Activated T-helper 17 cell treated with anti-CD3 and anti-CD28 coated beads, Interleukin-2, amount 50 U/mL, for 72 hours (primary cell): ENCODE measurements around the gene OR7G2. TPM values are rescaled to one million over a fixed set of nuclear protein-coding genes. Genes with fewer than 3 reads are reported as not detected.
"Not testable (repeated sequence)": the region's sequence is repeated elsewhere in the genome, so short reads cannot be mapped to it uniquely, and the experiment has no call there.

Source experiments
- ATAC-seq: fragments of 150-1000 bp; cut with Tn5 transposase; replicated peaks from 2 replicates; pipeline ENCODE4 v1.10.0; 2021; ENCODE audit warnings: mild to moderate bottlenecking, moderate library complexity
- H3K27ac Mint-ChIP-seq: one replicate; pipeline ENCODE4 v1.8.0; 2022; ENCODE audit warnings: mixed read lengths
- H3K27me3 Mint-ChIP-seq: one replicate; pipeline ENCODE4 v1.8.0; 2022; ENCODE audit warnings: mixed read lengths
- H3K36me3 Mint-ChIP-seq: one replicate; pipeline ENCODE4 v1.8.0; 2022; ENCODE audit warnings: low read depth, mild to moderate bottlenecking, mixed read lengths
- H3K4me1 Mint-ChIP-seq: one replicate; pipeline ENCODE4 v1.8.0; 2022; ENCODE audit warnings: mixed read lengths
- H3K4me3 Mint-ChIP-seq: one replicate; pipeline ENCODE4 v1.8.0; 2022; ENCODE audit warnings: mild to moderate bottlenecking, mixed read lengths
- H3K9me3 Mint-ChIP-seq: one replicate; pipeline ENCODE4 v1.8.0; 2022; ENCODE audit warnings: mixed read lengths
- total RNA-seq, 2 donors: library from RNA; stranded (reverse); gene quantifications; one replicate each; pipeline ENCODE4 v1.2.3, GENCODE V29; 2022

OR7G2 gene
- total RNA-seq, 2 donors from 2014 or later = not detected

DNA sequence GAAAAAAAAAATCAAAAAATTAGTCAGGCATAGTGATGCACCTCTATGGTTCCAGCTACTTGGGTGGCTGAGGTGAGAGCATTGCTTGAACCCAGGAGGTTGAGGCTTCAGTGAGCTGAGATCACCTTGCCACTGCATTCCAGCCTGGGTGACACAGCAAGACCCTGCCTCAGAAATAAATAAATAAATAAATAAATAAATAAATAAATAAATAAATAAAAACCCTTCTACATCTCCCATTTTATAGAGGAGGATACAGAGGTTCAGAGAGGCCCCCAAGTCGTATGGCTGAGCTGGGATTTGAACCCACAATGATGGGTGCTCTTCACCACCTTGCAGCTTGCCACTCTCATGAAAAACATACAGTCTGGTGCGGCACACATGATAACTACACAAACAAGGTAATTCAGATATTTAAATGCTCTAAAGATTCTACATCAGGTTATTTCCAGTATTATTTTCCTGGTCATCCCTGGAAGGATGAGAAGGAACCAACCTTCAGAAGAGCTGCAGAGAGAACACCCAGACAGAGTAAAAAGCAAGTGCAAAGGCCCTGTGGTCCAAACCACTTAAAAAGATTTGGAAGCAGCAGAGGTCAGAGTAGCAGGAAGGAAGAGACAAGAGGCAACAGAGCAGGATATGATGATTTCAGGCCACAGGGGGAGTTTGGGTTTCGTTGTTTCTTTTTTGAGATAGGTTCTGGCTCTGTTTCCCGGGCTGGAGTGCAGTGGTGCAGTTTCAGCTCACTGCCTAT is 49.6 kb downstream of the OR7G2 start:
- Mint-ChIP-seq H3K9me3 (no peaks in the 10 kb centered on the region), H3K4me3 (no peak overlapping the region), H3K27ac (no peak overlapping the region), H3K36me3 (no peaks in the 10 kb centered on the region), H3K4me1 (no peaks in the 10 kb centered on the region), H3K27me3 (peaks cover 3% of the 10 kb centered on the region)
- ATAC-seq = no peak

DNA sequence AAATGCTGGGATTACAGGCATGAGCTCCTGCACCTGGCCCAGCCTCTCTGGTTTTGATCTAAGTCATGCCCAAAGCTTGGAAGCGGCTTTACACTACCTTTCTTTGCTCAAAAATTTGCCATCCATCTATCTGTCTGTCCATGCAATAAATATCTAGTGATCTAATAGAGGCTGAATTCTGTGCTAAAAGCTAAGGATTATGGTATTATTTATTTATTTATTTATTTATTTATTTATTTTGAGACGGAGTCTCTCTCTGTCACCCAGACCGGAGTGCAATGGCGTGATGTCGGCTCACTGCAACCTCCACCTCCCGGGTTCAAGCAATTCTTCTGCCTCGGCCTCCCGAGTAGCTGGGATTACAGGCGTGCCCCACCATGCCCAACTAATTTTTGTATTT is 51.1 kb downstream of the OR7G2 start:
- not testable (repeated sequence) for H3K36me3 Mint-ChIP-seq, ATAC-seq, H3K4me1 Mint-ChIP-seq, H3K27me3 Mint-ChIP-seq, H3K4me3 Mint-ChIP-seq, H3K9me3 Mint-ChIP-seq, H3K27ac Mint-ChIP-seq

DNA sequence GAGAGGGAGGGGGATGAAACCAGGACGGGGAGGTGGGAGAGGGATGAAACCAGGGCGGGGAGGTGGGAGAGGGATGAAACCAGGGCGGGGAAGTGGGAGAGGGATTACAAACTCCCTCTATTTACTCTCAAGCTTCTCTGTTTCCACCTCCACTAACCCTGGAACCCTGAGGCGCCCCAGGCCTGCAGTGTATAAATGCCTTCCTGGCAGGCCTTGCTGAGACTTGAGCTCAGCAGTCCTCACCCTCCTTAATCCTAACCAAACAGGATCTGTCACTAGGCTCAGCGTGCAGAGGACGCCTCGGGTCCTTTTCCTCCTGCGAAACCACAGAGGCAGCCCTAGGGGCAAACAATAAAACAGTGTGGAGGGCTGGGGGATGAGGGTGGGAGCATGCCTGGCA is 52.5 kb downstream of the OR7G2 start:
- Mint-ChIP-seq H3K9me3 (no peaks in the 10 kb centered on the region), H3K27me3 (peaks cover 3% of the 10 kb centered on the region), H3K4me3 (no peak overlapping the region), H3K36me3 (no peaks in the 10 kb centered on the region), H3K27ac (no peak overlapping the region), H3K4me1 (no peaks in the 10 kb centered on the region)
- no peak for ATAC-seq

DNA sequence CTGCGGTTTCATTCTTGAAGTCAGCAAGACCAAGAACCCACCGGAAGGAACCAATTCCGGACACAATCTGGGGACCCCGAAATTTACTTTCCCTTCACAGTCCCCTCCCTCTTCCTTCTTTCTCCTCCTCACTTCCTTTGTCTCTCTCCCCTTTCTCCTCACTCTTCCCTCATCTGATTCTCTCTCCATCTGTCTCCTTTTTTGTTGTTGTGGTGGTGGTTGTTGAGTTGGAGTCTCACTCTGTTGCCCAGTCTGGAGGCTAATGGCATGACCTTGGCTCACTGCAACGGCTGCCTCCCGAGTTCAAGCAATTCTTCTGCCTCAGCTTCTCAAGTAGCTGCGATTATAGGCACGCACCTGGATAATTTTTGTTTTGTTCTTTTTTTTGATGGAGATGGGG is 53.1 kb downstream of the OR7G2 start:
- no peak overlapping the region for H3K27ac Mint-ChIP-seq
- no peaks in the 10 kb centered on the region for H3K9me3 Mint-ChIP-seq
- no peak overlapping the region for H3K4me3 Mint-ChIP-seq
- no peaks in the 10 kb centered on the region for H3K36me3 Mint-ChIP-seq
- peaks cover 3% of the 10 kb centered on the region for H3K27me3 Mint-ChIP-seq
- no peaks in the 10 kb centered on the region for H3K4me1 Mint-ChIP-seq
- no peak for ATAC-seq

- H3K36me3 Mint-ChIP-seq, ATAC-seq, H3K27me3 Mint-ChIP-seq, H3K4me3 Mint-ChIP-seq, H3K4me1 Mint-ChIP-seq, H3K27ac Mint-ChIP-seq, H3K9me3 Mint-ChIP-seq: not testable (repeated sequence)
These were observed 53.6 kb downstream of the OR7G2 start for GRCh38 chr19:9053674-9054073.

DNA sequence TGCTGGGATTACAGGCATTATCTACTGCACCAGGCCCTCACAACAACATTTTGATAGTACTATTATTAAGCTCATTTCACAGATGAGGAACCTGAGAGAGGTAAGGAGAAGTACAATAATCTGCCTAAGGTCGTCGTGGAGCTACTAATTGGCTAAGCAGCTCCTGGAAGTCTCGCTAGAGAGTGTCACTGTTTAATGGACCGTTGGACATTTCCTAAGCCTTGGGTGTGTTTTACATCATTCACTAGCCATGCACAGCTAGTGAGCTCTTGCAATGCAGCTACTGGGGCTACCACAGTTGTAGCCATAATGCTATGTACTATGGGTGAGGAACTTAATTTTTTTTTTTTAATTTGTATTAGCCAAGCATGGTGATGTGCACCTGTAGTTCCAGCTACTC is 54.4 kb downstream of the OR7G2 start:
- H3K9me3 Mint-ChIP-seq = no peaks in the 10 kb centered on the region

More for the DNA sequence above, 54.4 kb downstream of the OR7G2 start:
- Mint-ChIP-seq H3K4me3 (no peak overlapping the region), H3K27me3 (peaks cover 2% of the 10 kb centered on the region), H3K4me1 (no peaks in the 10 kb centered on the region), H3K36me3 (no peaks in the 10 kb centered on the region), H3K27ac (no peak overlapping the region)
- no peak for ATAC-seq

Other genes with a start within 250 kb of the OR7G2 start
- gene MUC16, start 97.1 kb downstream of the OR7G2 start, total RNA-seq = under 1 TPM; 0.02 to 0.21 TPM
- not detected for gene OR1M1, start 20.4 kb downstream of the OR7G2 start, total RNA-seq
- gene OR7G1, start 8.3 kb upstream of the OR7G2 start, total RNA-seq = not detected
- not detected for gene OR7G3, start 19.5 kb upstream of the OR7G2 start, total RNA-seq
- gene ZNF317, start 32.9 kb upstream of the OR7G2 start, total RNA-seq = 10 to 100 TPM; 37.7 to 49.1 TPM
- gene OR7D2, start 71.5 kb upstream of the OR7G2 start, total RNA-seq = under 1 TPM in 1 of 2 donors, not detected in 1; 0.11 TPM
- gene OR7D4, start 112.1 kb upstream of the OR7G2 start, total RNA-seq = not detected
- gene OR7E24, start 143.5 kb upstream of the OR7G2 start, total RNA-seq = not detected
- gene ZNF699, start 202.4 kb upstream of the OR7G2 start, total RNA-seq = 1 to 10 TPM; 3.7 to 8.7 TPM
- 10 to 100 TPM in 1 of 2 donors, 1 to 10 TPM in 1; 3.9 to 14.3 TPM for gene ZNF559, start 216.7 kb upstream of the OR7G2 start, total RNA-seq